ENCODE measurements around the gene RASGRP2. TPM values are rescaled to one million over a fixed set of nuclear protein-coding genes. Genes with fewer than 3 reads are reported as not detected.

The RASGRP2 gene
- 10 to 100 TPM in 3 of 4 donors, 1 to 10 TPM in 1; 3.2 to 72.8 (median 23.3) TPM for total RNA-seq

DNA sequence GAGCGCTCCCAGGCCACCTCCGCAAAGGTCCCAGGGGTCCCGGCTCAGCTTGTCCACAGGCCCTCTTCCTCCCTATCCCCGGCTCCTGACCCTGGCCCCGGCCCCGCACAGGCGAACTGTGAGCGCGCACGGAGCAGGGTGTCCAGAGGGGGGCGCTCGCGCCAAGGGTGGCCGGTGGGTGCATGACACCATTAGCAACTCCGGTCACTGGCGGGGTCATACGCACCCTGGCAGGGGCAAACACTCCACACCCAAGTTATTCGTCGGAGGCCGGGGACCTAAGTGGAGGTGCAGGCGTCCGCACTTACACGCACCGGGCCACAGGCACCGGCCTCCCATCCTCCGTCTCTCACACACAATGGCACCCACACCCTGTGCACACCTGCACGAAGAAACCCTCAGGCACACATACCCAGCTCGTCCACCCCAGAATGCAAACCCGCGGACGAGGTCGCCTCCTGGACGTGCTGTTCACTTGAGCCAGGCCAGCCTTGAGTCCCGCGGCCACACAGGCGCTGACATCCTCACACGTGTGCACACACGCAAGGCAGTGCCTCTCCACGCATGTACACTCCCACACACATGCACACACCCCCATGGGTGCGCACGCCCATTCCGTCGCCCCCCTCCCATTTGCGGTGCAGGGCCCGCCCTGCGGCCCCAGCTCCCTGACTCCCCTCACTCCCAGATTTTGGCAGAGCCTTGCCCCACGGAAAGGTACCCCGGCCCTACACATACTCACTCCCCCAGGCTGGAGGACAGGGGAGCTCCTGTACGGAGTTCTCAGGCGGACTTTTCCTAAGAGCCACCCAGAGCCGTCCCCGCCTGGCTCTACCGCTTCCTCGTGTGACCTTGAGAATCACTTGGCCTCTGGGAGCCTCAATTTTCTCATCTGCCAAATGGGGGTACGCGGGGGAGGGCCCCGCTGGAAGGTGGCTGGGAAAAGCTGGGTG, at the start of gene RASGRP2:
RASGRP2 (minus strand) TSS at position 552 of the 953 bp plus-strand sequence. CDS start 1,276 bp downstream, outside the sequence.
- peaks cover 0 to 7% of the 10 kb centered on the region in 2 donors for H3K4me1 ChIP-seq
- no peaks in the 10 kb centered on the region for H3K9me3 ChIP-seq
- H3K27ac ChIP-seq: peak within 1 kb of the TSS; percentile 87 to 91
- intact Hi-C loops (cut with DNase I; ENCODE audit: low total_unique reads): no loop called here
- DNase-seq: peak; percentile 77 to 80
- H3K4me3 ChIP-seq: peak within 1 kb of the TSS; percentile 42 to 49
- no peaks in the 10 kb centered on the region for H3K27me3 ChIP-seq
- TF ChIP-seq, protein P1, sequence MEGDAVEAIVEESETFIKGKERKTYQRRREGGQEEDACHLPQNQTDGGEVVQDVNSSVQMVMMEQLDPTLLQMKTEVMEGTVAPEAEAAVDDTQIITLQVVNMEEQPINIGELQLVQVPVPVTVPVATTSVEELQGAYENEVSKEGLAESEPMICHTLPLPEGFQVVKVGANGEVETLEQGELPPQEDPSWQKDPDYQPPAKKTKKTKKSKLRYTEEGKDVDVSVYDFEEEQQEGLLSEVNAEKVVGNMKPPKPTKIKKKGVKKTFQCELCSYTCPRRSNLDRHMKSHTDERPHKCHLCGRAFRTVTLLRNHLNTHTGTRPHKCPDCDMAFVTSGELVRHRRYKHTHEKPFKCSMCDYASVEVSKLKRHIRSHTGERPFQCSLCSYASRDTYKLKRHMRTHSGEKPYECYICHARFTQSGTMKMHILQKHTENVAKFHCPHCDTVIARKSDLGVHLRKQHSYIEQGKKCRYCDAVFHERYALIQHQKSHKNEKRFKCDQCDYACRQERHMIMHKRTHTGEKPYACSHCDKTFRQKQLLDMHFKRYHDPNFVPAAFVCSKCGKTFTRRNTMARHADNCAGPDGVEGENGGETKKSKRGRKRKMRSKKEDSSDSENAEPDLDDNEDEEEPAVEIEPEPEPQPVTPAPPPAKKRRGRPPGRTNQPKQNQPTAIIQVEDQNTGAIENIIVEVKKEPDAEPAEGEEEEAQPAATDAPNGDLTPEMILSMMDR (IDR thresholded peaks at IDR 0.05): peak; percentile 58 to 77 (median 70)
- peak in 1 of 2 donors; percentile 11 for TF ChIP-seq POLR2A (IDR thresholded peaks at IDR 0.05)
- H3K36me3 ChIP-seq: no peaks in the 10 kb centered on the region

DNA sequence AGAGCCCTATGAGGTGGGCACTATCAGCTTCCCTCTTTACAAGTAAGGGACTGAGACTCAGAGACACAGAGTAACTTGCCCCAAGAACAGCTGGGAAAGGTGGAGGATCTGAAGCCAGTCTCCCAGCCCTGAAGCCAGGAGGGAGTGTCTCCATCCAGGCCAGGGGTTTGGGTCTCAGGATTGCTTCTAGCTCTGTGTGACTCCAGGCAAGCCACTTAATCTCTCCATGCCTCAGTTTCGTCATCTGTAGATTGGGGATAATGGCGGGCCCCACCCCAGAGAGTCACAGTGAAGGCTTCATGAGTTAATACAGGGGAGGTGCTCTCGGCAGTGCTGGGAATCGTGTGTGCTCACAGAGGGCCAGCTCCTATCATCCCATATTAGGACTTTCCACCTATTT, 48.5 kb upstream of the RASGRP2 start:
- Histone ChIP-seq H3K4me3 (no peak overlapping the region), H3K36me3 (no peaks in the 10 kb centered on the region), H3K9me3 (no peaks in the 10 kb centered on the region), H3K4me1 (no peaks in the 10 kb centered on the region), H3K27ac (no peak overlapping the region), H3K27me3 (no peaks in the 10 kb centered on the region)
- intact Hi-C loops (cut with DNase I; ENCODE audit: low total_unique reads): no loop called here
- TF ChIP-seq, protein P1 (IDR thresholded peaks at IDR 0.05): no peak
- TF ChIP-seq POLR2A (IDR thresholded peaks at IDR 0.05): no peak
- DNase-seq: no peak

DNA sequence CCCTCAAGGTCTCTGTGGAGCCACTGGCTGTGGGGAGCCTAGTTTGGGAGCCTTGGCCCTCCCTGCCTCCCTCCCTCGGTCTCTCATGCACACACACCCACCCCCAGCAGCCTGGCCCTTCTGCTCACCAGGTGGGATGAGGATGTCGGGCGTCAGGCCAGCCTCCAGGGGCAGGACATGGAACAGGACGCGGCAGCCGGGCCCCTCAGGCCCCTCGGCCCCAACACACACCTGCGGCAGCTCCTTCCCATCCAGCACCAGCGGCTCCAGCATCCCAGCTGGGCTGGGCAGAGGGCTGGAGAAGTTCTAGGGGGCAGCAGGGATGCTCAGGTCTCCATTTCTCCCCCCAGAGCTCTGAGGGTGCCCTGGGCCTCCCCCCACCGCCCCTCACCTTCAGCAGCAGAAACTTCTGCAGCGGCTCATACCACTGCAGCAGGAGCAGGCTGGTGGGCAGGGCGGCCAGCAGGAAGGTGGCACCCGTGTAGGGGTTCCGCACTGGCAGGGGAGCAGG, 47.9 kb upstream of the RASGRP2 start:
- Histone ChIP-seq H3K27me3 (no peaks in the 10 kb centered on the region), H3K9me3 (no peaks in the 10 kb centered on the region), H3K36me3 (no peaks in the 10 kb centered on the region), H3K4me1 (no peaks in the 10 kb centered on the region), H3K4me3 (no peak overlapping the region), H3K27ac (no peak overlapping the region)
- TF ChIP-seq POLR2A (IDR thresholded peaks at IDR 0.05): no peak
- TF ChIP-seq, protein P1 (IDR thresholded peaks at IDR 0.05): no peak
- DNase-seq: no peak
- intact Hi-C loops (cut with DNase I; ENCODE audit: low total_unique reads): no loop called here

DNA sequence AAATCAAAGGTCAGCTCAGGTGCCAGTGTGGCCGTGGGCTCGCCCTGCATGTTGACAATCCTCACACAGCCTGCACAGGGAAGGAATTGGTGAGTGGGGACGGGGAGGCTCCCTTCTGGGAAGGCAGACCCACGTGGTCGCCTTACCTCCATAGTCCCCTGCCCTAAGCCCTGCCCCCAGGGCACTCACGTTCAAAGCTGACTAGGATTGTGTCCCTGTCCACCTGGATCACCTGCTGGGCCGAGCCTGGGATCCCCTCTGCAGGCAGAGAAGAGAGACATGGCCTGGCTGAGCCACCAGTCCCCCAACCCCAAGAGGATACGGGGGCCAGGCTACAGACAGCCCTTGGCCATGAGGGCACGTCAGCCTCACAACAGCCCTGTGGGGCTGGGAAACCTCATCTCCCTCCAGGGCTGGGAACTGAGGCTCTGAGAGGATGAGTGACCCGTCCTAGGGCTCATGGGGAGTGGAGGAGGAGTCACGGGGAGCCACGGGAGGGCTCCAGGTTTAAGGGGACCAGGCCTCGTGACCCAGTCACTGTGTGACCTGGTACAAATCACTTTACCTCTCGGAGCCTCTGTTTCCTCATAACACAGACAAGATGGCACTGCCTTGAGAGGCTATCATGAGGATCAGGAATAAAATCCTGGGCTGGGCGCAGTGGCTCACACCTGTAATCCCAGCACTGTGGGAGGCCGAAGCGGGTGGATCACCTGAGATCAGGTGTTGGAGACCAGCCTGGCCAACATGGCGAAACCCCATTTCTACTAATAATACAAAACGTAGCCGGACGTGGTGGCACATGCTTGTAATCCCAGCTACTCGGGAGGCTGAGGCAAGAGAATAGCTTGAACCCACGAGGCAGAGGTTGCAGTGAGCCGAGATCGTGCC, 46.5 kb upstream of the RASGRP2 start:
- H3K27me3 ChIP-seq: no peaks in the 10 kb centered on the region
- no peak overlapping the region for H3K4me3 ChIP-seq
- intact Hi-C loops (cut with DNase I; ENCODE audit: low total_unique reads): no loop called here
- no peaks in the 10 kb centered on the region for H3K9me3 ChIP-seq
- H3K36me3 ChIP-seq: no peaks in the 10 kb centered on the region
- H3K27ac ChIP-seq: no peak overlapping the region
- H3K4me1 ChIP-seq: no peaks in the 10 kb centered on the region
- DNase-seq: no peak
- TF ChIP-seq POLR2A (IDR thresholded peaks at IDR 0.05): no peak
- TF ChIP-seq, protein P1 (IDR thresholded peaks at IDR 0.05): no peak
